ENCODE measurements around the gene CAMTA1.
A peak's percentile ranks its signal among the peaks of the same experiment; 100 is the strongest.

CAMTA1 gene

DNA sequence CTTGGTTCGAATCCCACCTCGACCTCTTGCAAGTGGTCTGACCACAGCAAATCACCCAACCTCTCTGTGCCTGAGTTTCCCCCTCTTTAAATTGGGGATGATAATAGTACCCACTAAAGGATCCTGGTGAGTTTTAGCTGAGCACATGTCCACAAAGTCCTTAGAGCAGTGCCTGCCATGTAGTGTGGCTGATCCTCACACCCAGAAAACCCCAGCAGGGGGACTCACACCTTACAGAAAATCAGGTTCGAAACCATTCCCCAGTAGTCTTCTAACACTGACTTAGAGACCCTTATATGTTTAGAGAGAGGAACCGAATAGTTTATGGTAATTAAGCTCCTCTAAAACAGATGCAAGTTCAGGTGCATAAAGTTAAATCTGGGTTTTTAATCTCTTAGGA, 89.0 kb downstream of the CAMTA1 start:
- no peak for DNase-seq (ENCODE audit: low spot score)
- TF ChIP-seq, protein P1, sequence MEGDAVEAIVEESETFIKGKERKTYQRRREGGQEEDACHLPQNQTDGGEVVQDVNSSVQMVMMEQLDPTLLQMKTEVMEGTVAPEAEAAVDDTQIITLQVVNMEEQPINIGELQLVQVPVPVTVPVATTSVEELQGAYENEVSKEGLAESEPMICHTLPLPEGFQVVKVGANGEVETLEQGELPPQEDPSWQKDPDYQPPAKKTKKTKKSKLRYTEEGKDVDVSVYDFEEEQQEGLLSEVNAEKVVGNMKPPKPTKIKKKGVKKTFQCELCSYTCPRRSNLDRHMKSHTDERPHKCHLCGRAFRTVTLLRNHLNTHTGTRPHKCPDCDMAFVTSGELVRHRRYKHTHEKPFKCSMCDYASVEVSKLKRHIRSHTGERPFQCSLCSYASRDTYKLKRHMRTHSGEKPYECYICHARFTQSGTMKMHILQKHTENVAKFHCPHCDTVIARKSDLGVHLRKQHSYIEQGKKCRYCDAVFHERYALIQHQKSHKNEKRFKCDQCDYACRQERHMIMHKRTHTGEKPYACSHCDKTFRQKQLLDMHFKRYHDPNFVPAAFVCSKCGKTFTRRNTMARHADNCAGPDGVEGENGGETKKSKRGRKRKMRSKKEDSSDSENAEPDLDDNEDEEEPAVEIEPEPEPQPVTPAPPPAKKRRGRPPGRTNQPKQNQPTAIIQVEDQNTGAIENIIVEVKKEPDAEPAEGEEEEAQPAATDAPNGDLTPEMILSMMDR (IDR thresholded peaks at IDR 0.05; ENCODE audit: borderline replicate concordance, control extremely low read depth, extremely low read depth, insufficient read depth, missing control alignments), result no peak
- in situ Hi-C loops (cut with MboI; ENCODE audit: low sequenced_read_pairs, unreplicated experiment), result no loop called here

GRCh38 chr1:6880951-6881690, 95.9 kb downstream of the CAMTA1 start:
- DNase-seq (ENCODE audit: low spot score), result no peak
- TF ChIP-seq, protein P1 (IDR thresholded peaks at IDR 0.05; ENCODE audit: borderline replicate concordance, control extremely low read depth, extremely low read depth, insufficient read depth, missing control alignments), result peak; percentile 6
- in situ Hi-C loops (cut with MboI; ENCODE audit: low sequenced_read_pairs, unreplicated experiment), result no loop called here

GRCh38 chr1:6882414-6882813, 97.2 kb downstream of the CAMTA1 start:
- in situ Hi-C loops (cut with MboI; ENCODE audit: low sequenced_read_pairs, unreplicated experiment), result no loop called here

GRCh38 chr1:6884652-6885153, 99.4 kb downstream of the CAMTA1 start:
- no peak for DNase-seq (ENCODE audit: low spot score)
- in situ Hi-C loops (cut with MboI; ENCODE audit: low sequenced_read_pairs, unreplicated experiment), result no loop called here
- TF ChIP-seq, protein P1 (IDR thresholded peaks at IDR 0.05; ENCODE audit: borderline replicate concordance, control extremely low read depth, extremely low read depth, insufficient read depth, missing control alignments), result no peak

More at GRCh38 chr1:6882414-6882813, 97.2 kb downstream of the CAMTA1 start:
- TF ChIP-seq, protein P1 (IDR thresholded peaks at IDR 0.05; ENCODE audit: borderline replicate concordance, control extremely low read depth, extremely low read depth, insufficient read depth, missing control alignments), result no peak
- DNase-seq (ENCODE audit: low spot score), result no peak

DNA sequence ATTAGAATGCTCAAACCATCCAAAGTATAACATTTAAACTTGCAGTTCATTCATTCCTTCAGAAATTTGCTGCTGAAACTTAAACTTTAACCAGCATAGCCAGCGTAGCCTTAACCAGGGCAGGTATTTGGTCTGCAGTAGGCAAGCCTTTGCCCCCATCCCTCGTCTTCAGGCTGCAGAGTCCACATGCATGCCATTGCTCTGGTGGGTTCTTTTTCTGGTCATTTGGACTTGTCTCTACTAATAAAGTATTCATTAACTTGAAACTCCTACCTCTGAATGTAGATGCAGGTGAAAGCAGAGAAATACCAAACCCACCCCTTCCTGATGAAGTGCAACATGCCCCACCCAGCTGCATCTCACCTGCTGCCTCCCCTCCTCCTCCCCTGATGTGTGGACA, 100.2 kb downstream of the CAMTA1 start:
- TF ChIP-seq, protein P1 (IDR thresholded peaks at IDR 0.05; ENCODE audit: borderline replicate concordance, control extremely low read depth, extremely low read depth, insufficient read depth, missing control alignments), result no peak
- no peak for DNase-seq (ENCODE audit: low spot score)
- in situ Hi-C loops (cut with MboI; ENCODE audit: low sequenced_read_pairs, unreplicated experiment), result no loop called here

GRCh38 chr1:6886523-6886922, 101.3 kb downstream of the CAMTA1 start:
- in situ Hi-C loops (cut with MboI; ENCODE audit: low sequenced_read_pairs, unreplicated experiment), result no loop called here
- TF ChIP-seq, protein P1 (IDR thresholded peaks at IDR 0.05; ENCODE audit: borderline replicate concordance, control extremely low read depth, extremely low read depth, insufficient read depth, missing control alignments), result no peak
- DNase-seq (ENCODE audit: low spot score), result no peak
